ENCODE results near the gene SHISAL1. TPM values are rescaled to one million over a fixed set of nuclear protein-coding genes. Genes with fewer than 3 reads are reported as not detected.

SHISAL1 gene
- total RNA-seq, 4 donors from 2014 or later, result 6.6 to 20.4 (median 12.4) TPM

GRCh38 chr22:44207981-44208317 lies 104.8 kb downstream of the SHISAL1 start:
- TF ChIP-seq POLR2AphosphoS5 (IDR thresholded peaks at IDR 0.05), result no peak
- TF ChIP-seq POLR2A (IDR thresholded peaks at IDR 0.05; ENCODE audit: low read depth), result no peak
- no peak for TF ChIP-seq CTCF (IDR thresholded peaks at IDR 0.05)
- no peak for TF ChIP-seq EP300 (IDR thresholded peaks at IDR 0.05)
- H3K4me3 ChIP-seq, result no peak overlapping the region
- H3K27me3 ChIP-seq, result peaks cover 0 to 22% (median 0%) of the 10 kb centered on the region in 4 donors
- no peak for DNase-seq (ENCODE audit: extremely low spot score)
- H3K27ac ChIP-seq (replicated peaks in 1 of 4), result no peak overlapping the region
- H3K9me3 ChIP-seq, result peaks cover 0 to 11% (median 9%) of the 10 kb centered on the region in 4 donors
- H3K36me3 ChIP-seq, result no peaks in the 10 kb centered on the region
- intact Hi-C loops (cut with DNase I), result no loop called here
- peaks cover 9 to 15% (median 13%) of the 10 kb centered on the region in 4 donors for H3K4me1 ChIP-seq
- WGBS, result 85% methylated on average over 4 of the region's 4 CpGs

- intact Hi-C loops (cut with DNase I), result no loop called here
- WGBS, result 86% methylated on average over 14 of the region's 16 CpGs
- peaks cover 0 to 11% (median 9%) of the 10 kb centered on the region in 4 donors for H3K9me3 ChIP-seq
- no peak overlapping the region for H3K4me3 ChIP-seq
- TF ChIP-seq EP300 (IDR thresholded peaks at IDR 0.05) (no peak), POLR2AphosphoS5 (IDR thresholded peaks at IDR 0.05) (no peak), POLR2A (IDR thresholded peaks at IDR 0.05; ENCODE audit: low read depth) (no peak), CTCF (IDR thresholded peaks at IDR 0.05) (no peak)
- no peak overlapping the region for H3K27ac ChIP-seq (replicated peaks in 1 of 4)
- no peak for DNase-seq (ENCODE audit: extremely low spot score)
- H3K4me1 ChIP-seq, result peaks cover 5 to 9% (median 8%) of the 10 kb centered on the region in 4 donors
- no peaks in the 10 kb centered on the region for H3K36me3 ChIP-seq
- peaks cover 0 to 22% (median 0%) of the 10 kb centered on the region in 4 donors for H3K27me3 ChIP-seq
Observed at GRCh38 chr22:44207173-44207980, 105.4 kb downstream of the SHISAL1 start.

GRCh38 chr22:44206696-44207095 lies 106.1 kb downstream of the SHISAL1 start:
- no peak for DNase-seq (ENCODE audit: extremely low spot score)
- WGBS, result 76% methylated on average over 8 of the region's 8 CpGs
- Histone ChIP-seq H3K27me3 (peaks cover 0 to 22% (median 0%) of the 10 kb centered on the region in 4 donors), H3K27ac (replicated peaks in 1 of 4) (no peak overlapping the region), H3K9me3 (peaks cover 0 to 11% (median 9%) of the 10 kb centered on the region in 4 donors), H3K4me3 (no peak overlapping the region), H3K4me1 (peaks cover 0 to 2% (median 1%) of the 10 kb centered on the region in 4 donors), H3K36me3 (no peaks in the 10 kb centered on the region)
- intact Hi-C loops (cut with DNase I), result no loop called here
- TF ChIP-seq EP300 (IDR thresholded peaks at IDR 0.05) (no peak), CTCF (IDR thresholded peaks at IDR 0.05) (no peak), POLR2AphosphoS5 (IDR thresholded peaks at IDR 0.05) (no peak), POLR2A (IDR thresholded peaks at IDR 0.05; ENCODE audit: low read depth) (no peak)

DNA sequence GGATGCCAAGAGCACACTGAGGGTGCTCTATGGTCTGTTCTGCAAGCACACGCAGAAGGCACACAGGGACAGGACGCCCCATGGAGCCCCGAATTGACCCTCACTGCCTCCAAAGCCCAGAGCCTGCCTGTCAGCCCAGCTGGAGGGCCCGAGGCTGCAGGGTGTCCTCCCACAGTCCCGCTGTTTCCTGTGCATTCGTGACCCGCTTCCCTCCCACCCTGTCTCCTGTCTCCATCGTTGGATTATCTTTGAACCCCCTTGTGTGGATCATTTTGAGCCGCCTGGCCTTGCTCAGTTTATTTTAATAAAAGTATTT lies 106.5 kb downstream of the SHISAL1 start:
- WGBS, result 83% methylated on average over 7 of the region's 9 CpGs
- no peak overlapping the region for H3K27ac ChIP-seq (replicated peaks in 1 of 4)
- H3K9me3 ChIP-seq, result peaks cover 0 to 11% (median 9%) of the 10 kb centered on the region in 4 donors
- H3K36me3 ChIP-seq, result no peaks in the 10 kb centered on the region
- H3K4me1 ChIP-seq, result no peaks in the 10 kb centered on the region
- no peak overlapping the region for H3K4me3 ChIP-seq
- no peak for DNase-seq (ENCODE audit: extremely low spot score)
- TF ChIP-seq CTCF (IDR thresholded peaks at IDR 0.05) (no peak), POLR2A (IDR thresholded peaks at IDR 0.05; ENCODE audit: low read depth) (no peak), POLR2AphosphoS5 (IDR thresholded peaks at IDR 0.05) (no peak), EP300 (IDR thresholded peaks at IDR 0.05) (no peak)
- H3K27me3 ChIP-seq, result peaks cover 0 to 26% (median 0%) of the 10 kb centered on the region in 4 donors
- intact Hi-C loops (cut with DNase I), result no loop called here
